GM23248 (cell line): Measurements from ENCODE around the gene PVALB. TPM values are rescaled to one million over a fixed set of nuclear protein-coding genes. Genes with fewer than 3 reads are reported as not detected.

Experiments used
- DNase-seq: peaks from one replicate; pipeline ENCODE4 v3.0.0-alpha.2; 2015
- H2AFZ ChIP-seq: fragments of 200-600 bp; sonication (generic); 2 replicates; pipeline ENCODE4 v1.6.1; 2016; ENCODE audit warnings: antibody characterized with exemption
- H3F3A ChIP-seq: fragments of 200-600 bp; sonication (generic); 2 replicates; pipeline ENCODE4 v1.6.1; 2016; ENCODE audit warnings: mild to moderate bottlenecking, antibody characterized with exemption, mixed run types; ENCODE audit not compliant: insufficient read depth
- H3K27ac ChIP-seq: fragments of 200-600 bp; sonication (generic); 2 replicates; pipeline ENCODE4 v1.5.1; 2016; ENCODE audit warnings: mild to moderate bottlenecking
- H3K27me3 ChIP-seq: fragments of 200-600 bp; sonication (generic); replicated peaks from 2 replicates; pipeline ENCODE4 v1.6.1; 2016; ENCODE audit warnings: mild to moderate bottlenecking; ENCODE audit not compliant: insufficient read depth
- H3K36me3 ChIP-seq: fragments of 200-600 bp; sonication (generic); 2 replicates; pipeline ENCODE4 v1.6.1; 2016; ENCODE audit warnings: low read depth, mild to moderate bottlenecking
- H3K4me1 ChIP-seq: fragments of 200-600 bp; sonication (generic); 2 replicates; pipeline ENCODE4 v1.6.1; 2016; ENCODE audit warnings: mild to moderate bottlenecking; ENCODE audit not compliant: insufficient read depth
- H3K4me2 ChIP-seq: fragments of 200-600 bp; sonication (generic); one replicate; pipeline ENCODE4 v1.6.1; 2016; ENCODE audit warnings: mild to moderate bottlenecking; ENCODE audit not compliant: unreplicated experiment
- H3K4me3 ChIP-seq: fragments of 200-600 bp; sonication (generic); 2 replicates; pipeline ENCODE4 v1.5.1; 2016; ENCODE audit warnings: mild to moderate bottlenecking
- H3K79me2 ChIP-seq: fragments of 200-600 bp; sonication (generic); 2 replicates; pipeline ENCODE4 v1.6.1; 2016; ENCODE audit warnings: mild to moderate bottlenecking; ENCODE audit not compliant: insufficient read depth
- H3K9ac ChIP-seq: fragments of 200-600 bp; sonication (generic); 2 replicates; pipeline ENCODE4 v1.6.1; 2016; ENCODE audit warnings: mild to moderate bottlenecking
- H3K9me2 ChIP-seq: fragments of 200-600 bp; sonication (generic); 2 replicates; pipeline ENCODE4 v1.6.1; 2016; ENCODE audit warnings: mixed run types, mild to moderate bottlenecking, moderate library complexity; ENCODE audit not compliant: insufficient read depth
- H3K9me3 ChIP-seq: fragments of 200-600 bp; sonication (generic); one replicate; pipeline ENCODE4 v1.6.1; 2017; ENCODE audit warnings: low read depth
- H4K20me1 ChIP-seq: fragments of 200-600 bp; sonication (generic); 2 replicates; pipeline ENCODE4 v1.6.0; 2016; ENCODE audit not compliant: insufficient read depth
- EZH2 ChIP-seq: fragments of 200-600 bp; sonication (generic); IDR thresholded peaks from 2 replicates; pipeline ENCODE4 v1.6.1; 2018; ENCODE audit warnings: antibody characterized with exemption, mild to moderate bottlenecking; ENCODE audit not compliant: insufficient read depth, poor library complexity, severe bottlenecking
- EZH2phosphoT487 ChIP-seq: fragments of 200-600 bp; sonication (generic); IDR thresholded peaks from 2 replicates; pipeline ENCODE4 v1.6.1; 2018; ENCODE audit warnings: antibody characterized with exemption, moderate library complexity, mild to moderate bottlenecking, low read depth; ENCODE audit not compliant: insufficient read depth
- WGBS, 2 experiments: methylation state at CpG; one replicate each; pipeline ENCODE4 v1.1.6; 2015 to 2017; ENCODE audit warnings: low lambda C conversion rate in 2 of 2, low coverage in 1 of 2; ENCODE audit errors: missing lambda C conversion rate in 2 of 2; 5-methylcytosine and 5-hydroxymethylcytosine counted together
- in situ Hi-C: fragments of 300-500 bp; cut with MboI; formaldehyde crosslinking; loops from 2 replicates; pipeline ENCODE4 v1.15.0; 2020
- polyA plus RNA-seq: library from polyadenylated mRNA; unstranded; fragments of >200 nt; fragmentation: Nextera tagmentation; extraction: Ambion mirVana; gene quantifications from 2 replicates; pipeline ENCODE4 v1.2.1, GENCODE V29; 2016
- total RNA-seq: library from RNA; depleted of rRNA; stranded (reverse); fragments of >200 nt; shearing (Covaris generic); gene quantifications from 2 replicates; pipeline ENCODE4 v1.2.3, GENCODE V29; 2014; rRNA removed

Gene PVALB
- total RNA-seq (not detected in 2 replicates), polyA plus RNA-seq (not detected in 2 replicates)

GRCh38 chr22:36816636-36817524, at the start of gene PVALB:
TSS of gene PVALB (minus strand) at chr22:36817035. CDS start at chr22:36817005, 30 bp downstream.
- H3K9ac ChIP-seq: no peak within 1 kb of the TSS
- no peaks in the 10 kb centered on the region for H3K4me1 ChIP-seq
- no peaks in the 10 kb centered on the region for H3F3A ChIP-seq
- H3K79me2 ChIP-seq: no peaks in the 10 kb centered on the region
- peak within 1 kb of the TSS; percentile 39 for H3K4me2 ChIP-seq
- no peak within 1 kb of the TSS for H3K27ac ChIP-seq
- no peaks in the 10 kb centered on the region for H3K9me3 ChIP-seq
- no peak within 1 kb of the TSS for H2AFZ ChIP-seq
- in situ Hi-C loops: no loop called here
- H3K36me3 ChIP-seq: no peaks in the 10 kb centered on the region
- no peak for TF ChIP-seq EZH2phosphoT487
- TF ChIP-seq EZH2: peak; percentile 89
- no peaks in the 10 kb centered on the region for H3K9me2 ChIP-seq
- peaks cover 90% of the 10 kb centered on the region for H3K27me3 ChIP-seq
- DNase-seq: peak; percentile 55
- H4K20me1 ChIP-seq: no peaks in the 10 kb centered on the region
- H3K4me3 ChIP-seq: peak within 1 kb of the TSS; percentile 34; the same call in 1 of the 2 replicates
- 2 to 3% methylated on average over 56 to 73 of the region's 75 CpGs for WGBS, 2 experiments

DNA sequence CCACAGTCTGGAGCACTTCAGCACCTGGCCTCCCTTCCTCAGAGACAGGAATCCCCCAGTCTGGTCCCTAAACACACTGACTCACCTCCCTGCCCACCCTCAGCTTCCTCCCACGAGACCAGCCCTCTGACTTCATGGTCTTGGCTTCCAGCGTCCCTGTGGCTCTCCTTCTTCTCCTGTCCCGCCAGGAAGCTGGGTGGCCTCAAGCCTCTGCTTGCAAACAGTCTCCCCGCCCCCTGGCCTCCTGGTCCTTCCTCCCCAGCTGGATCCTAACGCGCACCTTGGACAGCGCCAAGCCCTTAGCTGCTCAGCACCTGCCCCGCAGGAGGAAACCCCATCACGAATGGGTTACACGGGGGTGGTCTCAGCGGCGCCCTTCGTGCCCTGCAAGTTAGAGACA, 48.5 kb upstream of the PVALB start:
- H3K9ac ChIP-seq: no peak overlapping the region
- peaks cover 8% of the 10 kb centered on the region for H3K27me3 ChIP-seq
- H4K20me1 ChIP-seq: no peaks in the 10 kb centered on the region
- in situ Hi-C loops: loop anchor here (10.0 kb wide), 1 partner anchor 109 kb away; no protein-coding TSS in a partner anchor
- H3F3A ChIP-seq: no peaks in the 10 kb centered on the region
- H2AFZ ChIP-seq: no peak overlapping the region
- H3K9me2 ChIP-seq: no peaks in the 10 kb centered on the region
- H3K36me3 ChIP-seq: no peaks in the 10 kb centered on the region
- TF ChIP-seq EZH2phosphoT487 (no peak), EZH2 (no peak)
- DNase-seq: peak; percentile 55
- no peaks in the 10 kb centered on the region for H3K4me1 ChIP-seq
- H3K79me2 ChIP-seq: no peaks in the 10 kb centered on the region
- 13 to 19% methylated on average over 13 of the region's 13 CpGs for WGBS, 2 experiments
- H3K4me3 ChIP-seq: no peak overlapping the region
- H3K9me3 ChIP-seq: no peaks in the 10 kb centered on the region
- no peak overlapping the region for H3K4me2 ChIP-seq
- H3K27ac ChIP-seq: no peak overlapping the region

DNA sequence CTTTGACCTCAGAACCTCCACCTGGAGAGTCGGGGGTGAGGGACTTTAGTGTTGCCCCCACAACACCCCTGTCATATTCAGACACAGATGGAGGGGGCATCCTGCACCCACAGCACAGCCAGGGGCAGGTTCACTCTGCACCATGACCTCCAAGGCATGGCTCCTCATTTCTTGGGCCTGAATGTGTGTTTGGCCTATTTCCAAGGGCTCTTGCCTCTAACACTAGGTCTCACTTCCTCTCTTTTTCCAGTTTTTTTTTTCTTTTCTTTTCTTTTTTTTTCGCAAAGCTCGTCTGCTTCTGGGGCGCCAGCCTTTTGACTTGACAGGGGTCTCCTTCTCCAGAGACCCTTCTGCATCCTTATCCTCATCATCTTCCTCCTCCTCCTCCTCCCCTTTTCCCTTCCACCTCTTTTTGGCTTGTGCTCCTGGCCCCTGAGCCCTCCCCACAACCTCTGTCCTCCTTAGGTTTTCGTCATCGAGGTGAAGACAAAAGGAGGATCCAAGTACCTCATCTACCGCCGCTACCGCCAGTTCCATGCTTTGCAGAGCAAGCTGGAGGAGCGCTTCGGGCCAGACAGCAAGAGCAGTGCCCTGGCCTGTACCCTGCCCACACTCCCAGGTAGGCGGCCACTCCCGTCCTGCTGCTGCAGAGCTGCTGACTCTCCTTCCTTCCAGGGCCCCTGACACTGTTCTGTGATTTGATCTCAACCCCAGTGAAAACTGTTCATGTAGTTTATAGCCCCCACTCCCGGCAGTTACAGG, 47.8 kb upstream of the PVALB start:
- Histone ChIP-seq H3K4me2 (no peak overlapping the region), H3K36me3 (no peaks in the 10 kb centered on the region), H3K27ac (no peak overlapping the region), H3K9ac (no peak overlapping the region), H3K4me1 (no peaks in the 10 kb centered on the region), H4K20me1 (no peaks in the 10 kb centered on the region), H3F3A (no peaks in the 10 kb centered on the region), H3K79me2 (no peaks in the 10 kb centered on the region), H3K9me2 (no peaks in the 10 kb centered on the region), H3K27me3 (peaks cover 8% of the 10 kb centered on the region), H3K9me3 (no peaks in the 10 kb centered on the region), H2AFZ (no peak overlapping the region), H3K4me3 (no peak overlapping the region)
- DNase-seq: no peak
- in situ Hi-C loops: loop anchor here (10.0 kb wide), 1 partner anchor 110 kb away; no protein-coding TSS in a partner anchor
- WGBS, 2 experiments: 67 to 68% methylated on average over 14 of the region's 14 CpGs
- TF ChIP-seq EZH2: no peak
- TF ChIP-seq EZH2phosphoT487: no peak

GRCh38 chr22:36863979-36864378, 47.1 kb upstream of the PVALB start:
- no peak overlapping the region for H3K4me3 ChIP-seq
- H3K9me3 ChIP-seq: no peaks in the 10 kb centered on the region
- H3K27ac ChIP-seq: no peak overlapping the region
- 64 to 66% methylated on average over 6 of the region's 6 CpGs for WGBS, 2 experiments
- peaks cover 11% of the 10 kb centered on the region for H3K27me3 ChIP-seq
- in situ Hi-C loops: loop anchor here (10.0 kb wide), 1 partner anchor 111 kb away; no protein-coding TSS in a partner anchor
- H3K36me3 ChIP-seq: no peaks in the 10 kb centered on the region
- H2AFZ ChIP-seq: no peak overlapping the region
- TF ChIP-seq EZH2phosphoT487: no peak
- no peak for DNase-seq
- no peaks in the 10 kb centered on the region for H3K9me2 ChIP-seq
- H4K20me1 ChIP-seq: no peaks in the 10 kb centered on the region
- H3K79me2 ChIP-seq: no peaks in the 10 kb centered on the region
- no peak overlapping the region for H3K9ac ChIP-seq
- H3F3A ChIP-seq: no peaks in the 10 kb centered on the region
- H3K4me2 ChIP-seq: no peak overlapping the region
- no peaks in the 10 kb centered on the region for H3K4me1 ChIP-seq
